Colonic mucosa (tissue), 4 donors: ENCODE measurements around the gene FAM222B. TPM values are rescaled to one million over a fixed set of nuclear protein-coding genes. Genes with fewer than 3 reads are reported as not detected.
"Not testable (repeated sequence)": the region's sequence is repeated elsewhere in the genome, so short reads cannot be mapped to it uniquely, and the experiment has no call there.

ENCODE experiments used
- DNase-seq: peaks from one replicate; pipeline ENCODE4 v3.0.0-alpha.2; 2020
- H3K27ac ChIP-seq: fragments of 200-600 bp; one replicate; pipeline ENCODE4 v1.8.0; 2021
- H3K27me3 ChIP-seq: fragments of 200-600 bp; one replicate; pipeline ENCODE4 v1.8.0; 2021
- H3K36me3 ChIP-seq: fragments of 200-600 bp; one replicate; pipeline ENCODE4 v1.8.0; 2021
- H3K4me1 ChIP-seq: fragments of 200-600 bp; one replicate; pipeline ENCODE4 v1.8.0; 2021; ENCODE audit warnings: mild to moderate bottlenecking
- H3K4me3 ChIP-seq: fragments of 200-600 bp; one replicate; pipeline ENCODE4 v1.8.0; 2021
- H3K9ac ChIP-seq, 2 donors: one replicate each; pipeline ENCODE4 v1.7.0; 2013; ENCODE audit warnings: control low read depth in 2 of 2, low read depth in 2 of 2, low read length in 2 of 2
- H3K9me3 ChIP-seq: fragments of 200-600 bp; one replicate; pipeline ENCODE4 v1.8.0; 2021
- intact Hi-C: fragments of 100-400 bp; cut with DNase I; formaldehyde crosslinking; loops from one replicate; pipeline ENCODE4 v1.14.1; 2022
- total RNA-seq, 2 donors: library from RNA; stranded (reverse); fragmentation: NEBNext Ultra II Directional in 1 of 2; extraction: Animal tissue kit (Norgen Biotek cat#: 25700) in 1 of 2; gene quantifications; one replicate each; pipeline ENCODE4 v1.2.1, GENCODE V29; 2021
- TF ChIP-seq, protein P1 (sequence below): fragments of 200-600 bp; IDR thresholded peaks from one replicate; pipeline ENCODE4 v1.8.0; 2022; ENCODE audit warnings: antibody characterized with exemption, mild to moderate bottlenecking
- donor health status: healthy.
- donor health status: DM: no; HTN: no; CAD: no.
- donor health status: DM: no; HTN: no; CAD: no.

The FAM222B gene
- total RNA-seq, 2 donors from 2014 or later, result 27.9 to 35.4 TPM

DNA sequence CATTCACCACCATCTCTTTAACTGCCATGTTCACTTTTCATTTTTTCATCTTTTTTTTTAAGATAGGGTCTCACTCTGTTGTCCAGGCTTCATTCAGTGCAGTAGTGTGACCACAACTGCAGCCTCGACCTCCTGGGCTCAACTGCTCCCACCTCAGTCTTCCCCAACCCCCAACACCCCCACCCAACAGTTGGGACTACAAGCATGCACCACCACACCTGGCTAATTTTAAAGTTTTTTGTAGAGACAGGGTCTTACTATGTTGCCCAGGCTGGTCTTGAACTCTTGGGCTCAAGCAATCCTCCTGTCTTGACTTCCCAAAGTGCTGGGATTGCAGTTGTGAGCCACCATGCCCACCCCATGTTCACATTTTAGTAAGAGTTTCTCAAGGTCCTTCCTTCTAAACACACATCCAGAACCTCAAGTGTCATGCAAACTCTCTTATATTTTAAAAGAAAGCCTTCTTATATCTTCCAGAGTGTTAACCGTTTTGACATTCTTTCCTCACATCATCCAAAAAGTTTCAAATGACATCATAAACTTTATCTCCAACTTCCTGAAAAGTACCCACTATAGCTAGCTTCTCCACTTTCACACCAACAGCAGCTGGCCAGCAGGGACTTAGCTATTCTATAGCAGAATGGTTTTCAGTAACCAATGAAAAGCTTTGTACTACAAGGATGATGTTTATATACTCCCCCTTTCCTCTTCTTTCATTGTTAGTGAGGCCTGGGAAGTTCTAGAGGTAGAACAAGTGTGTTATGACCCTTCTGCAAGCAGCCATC is 49.5 kb downstream of the FAM222B start:
- TF ChIP-seq, protein P1, sequence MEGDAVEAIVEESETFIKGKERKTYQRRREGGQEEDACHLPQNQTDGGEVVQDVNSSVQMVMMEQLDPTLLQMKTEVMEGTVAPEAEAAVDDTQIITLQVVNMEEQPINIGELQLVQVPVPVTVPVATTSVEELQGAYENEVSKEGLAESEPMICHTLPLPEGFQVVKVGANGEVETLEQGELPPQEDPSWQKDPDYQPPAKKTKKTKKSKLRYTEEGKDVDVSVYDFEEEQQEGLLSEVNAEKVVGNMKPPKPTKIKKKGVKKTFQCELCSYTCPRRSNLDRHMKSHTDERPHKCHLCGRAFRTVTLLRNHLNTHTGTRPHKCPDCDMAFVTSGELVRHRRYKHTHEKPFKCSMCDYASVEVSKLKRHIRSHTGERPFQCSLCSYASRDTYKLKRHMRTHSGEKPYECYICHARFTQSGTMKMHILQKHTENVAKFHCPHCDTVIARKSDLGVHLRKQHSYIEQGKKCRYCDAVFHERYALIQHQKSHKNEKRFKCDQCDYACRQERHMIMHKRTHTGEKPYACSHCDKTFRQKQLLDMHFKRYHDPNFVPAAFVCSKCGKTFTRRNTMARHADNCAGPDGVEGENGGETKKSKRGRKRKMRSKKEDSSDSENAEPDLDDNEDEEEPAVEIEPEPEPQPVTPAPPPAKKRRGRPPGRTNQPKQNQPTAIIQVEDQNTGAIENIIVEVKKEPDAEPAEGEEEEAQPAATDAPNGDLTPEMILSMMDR, result no peak
- H3K27ac ChIP-seq, result no peak overlapping the region
- no peak for DNase-seq
- no peaks in the 10 kb centered on the region for H3K36me3 ChIP-seq
- H3K27me3 ChIP-seq, result no peaks in the 10 kb centered on the region
- no peak overlapping the region for H3K9ac ChIP-seq
- no peaks in the 10 kb centered on the region for H3K9me3 ChIP-seq
- intact Hi-C loops, result no loop called here
- H3K4me1 ChIP-seq, result no peaks in the 10 kb centered on the region
- no peak overlapping the region for H3K4me3 ChIP-seq

DNA sequence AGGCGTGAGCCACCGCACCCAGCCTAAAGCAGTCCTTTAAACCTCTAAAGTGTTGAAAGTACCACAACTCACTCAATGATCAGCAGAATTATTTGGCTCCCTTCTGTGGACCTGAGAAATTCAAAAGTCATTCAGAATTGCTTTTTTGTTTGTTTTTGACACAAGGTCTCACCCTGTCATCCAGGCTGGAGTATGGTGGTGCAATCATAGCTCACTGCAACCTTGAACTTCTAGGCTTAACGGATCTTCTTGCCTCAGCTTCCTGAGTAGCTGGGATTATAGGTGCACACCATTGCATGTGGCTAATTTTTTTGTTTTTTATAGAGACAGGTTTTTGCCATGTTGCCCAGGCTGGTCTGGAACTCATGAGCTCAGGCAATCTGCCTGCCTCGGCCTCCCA is 54.5 kb downstream of the FAM222B start:
- TF ChIP-seq, protein P1, result no peak
- Histone ChIP-seq H3K4me1 (no peaks in the 10 kb centered on the region), H3K4me3 (no peak overlapping the region), H3K27ac (no peak overlapping the region), H3K9me3 (no peaks in the 10 kb centered on the region), H3K27me3 (no peaks in the 10 kb centered on the region), H3K36me3 (no peaks in the 10 kb centered on the region), H3K9ac (no peak overlapping the region)
- intact Hi-C loops, result no loop called here
- no peak for DNase-seq

GRCh38 chr17:28783161-28783560 is 59.4 kb downstream of the FAM222B start:
- TF ChIP-seq, protein P1, result no peak
- DNase-seq, result no peak
- H3K36me3 ChIP-seq, result no peaks in the 10 kb centered on the region
- H3K9me3 ChIP-seq, result no peaks in the 10 kb centered on the region
- no peak overlapping the region for H3K9ac ChIP-seq
- intact Hi-C loops, result no loop called here
- H3K4me1 ChIP-seq, result no peaks in the 10 kb centered on the region
- no peaks in the 10 kb centered on the region for H3K27me3 ChIP-seq
- H3K4me3 ChIP-seq, result no peak overlapping the region
- H3K27ac ChIP-seq, result no peak overlapping the region

DNA sequence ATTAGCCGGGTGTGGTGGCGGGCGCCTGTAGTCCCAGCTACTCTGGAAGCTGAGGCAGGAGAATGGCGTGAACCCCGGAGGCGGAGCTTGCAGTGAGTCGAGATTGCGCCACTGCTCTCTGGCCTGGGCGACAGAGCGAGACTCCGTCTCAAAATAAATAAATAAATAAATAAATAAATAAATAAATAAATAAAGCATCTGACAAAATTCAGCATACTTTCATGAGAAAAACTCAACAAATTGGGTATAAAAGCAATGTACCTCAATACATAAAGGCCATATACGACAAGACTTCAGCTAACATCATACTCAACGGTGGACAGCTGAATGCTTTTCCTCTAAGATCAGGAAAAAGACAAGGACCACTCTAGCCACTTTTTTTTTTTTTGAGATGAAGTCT is 63.0 kb downstream of the FAM222B start:
- H3K9me3 ChIP-seq, H3K9ac ChIP-seq, H3K27me3 ChIP-seq, H3K4me3 ChIP-seq, intact Hi-C loops, H3K36me3 ChIP-seq, H3K27ac ChIP-seq, DNase-seq, H3K4me1 ChIP-seq: not testable (repeated sequence)

GRCh38 chr17:28777178-28777577 is 65.4 kb downstream of the FAM222B start:
- no peaks in the 10 kb centered on the region for H3K27me3 ChIP-seq
- no peaks in the 10 kb centered on the region for H3K36me3 ChIP-seq
- no peak overlapping the region for H3K27ac ChIP-seq
- no peaks in the 10 kb centered on the region for H3K9me3 ChIP-seq
- no peak overlapping the region for H3K4me3 ChIP-seq
- no peaks in the 10 kb centered on the region for H3K4me1 ChIP-seq
- DNase-seq, result no peak
- TF ChIP-seq, protein P1, result no peak
- intact Hi-C loops, result no loop called here
- no peak overlapping the region for H3K9ac ChIP-seq

DNA sequence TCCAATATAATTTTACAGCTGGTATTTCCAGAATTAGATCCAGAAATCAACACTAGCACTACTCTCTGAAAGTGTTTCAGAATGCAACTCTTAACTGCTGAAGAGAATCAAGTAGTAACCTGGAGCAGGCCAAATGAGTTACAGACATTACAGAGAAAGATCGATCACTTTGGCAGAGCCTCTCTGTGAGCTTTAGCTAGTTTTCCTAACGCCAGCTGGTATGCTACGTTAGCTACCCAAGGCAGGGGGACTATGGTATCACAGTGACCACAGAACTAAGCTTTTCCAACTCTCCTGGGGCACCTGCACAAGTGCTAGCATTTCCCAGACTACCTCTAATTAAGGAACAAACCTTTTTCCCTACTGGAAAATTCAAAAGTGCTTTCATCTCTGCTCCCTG is 68.4 kb downstream of the FAM222B start:
- intact Hi-C loops, result no loop called here
- no peak for DNase-seq
- Histone ChIP-seq H3K27me3 (no peaks in the 10 kb centered on the region), H3K9me3 (no peaks in the 10 kb centered on the region), H3K4me1 (no peaks in the 10 kb centered on the region), H3K4me3 (no peak overlapping the region), H3K36me3 (no peaks in the 10 kb centered on the region), H3K9ac (no peak overlapping the region), H3K27ac (no peak overlapping the region)
- TF ChIP-seq, protein P1, result no peak
